Right atrium auricular region (tissue), 2 donors: ENCODE measurements around the gene CROCC2. TPM values are rescaled to one million over a fixed set of nuclear protein-coding genes. Genes with fewer than 3 reads are reported as not detected.
A peak's percentile ranks its signal among the peaks of the same experiment; 100 is the strongest.

Source experiments
- DNase-seq: peaks from one replicate; pipeline ENCODE4 v3.0.0-alpha.2; 2019; ENCODE audit warnings: low spot score
- H3K27ac ChIP-seq, 2 donors: fragments of 200-600 bp; sonication (generic); 1 replicate in 1 of 2; 2 replicates in 1 of 2; pipeline ENCODE4 v1.5.1; 2016 to 2019
- H3K27me3 ChIP-seq, 2 donors: fragments of 200-600 bp; sonication (generic); one replicate each; pipeline versions ENCODE4 v1.5.1 to v1.6.0; 2017 to 2019
- H3K36me3 ChIP-seq: fragments of 200-600 bp; sonication (generic); one replicate; pipeline ENCODE4 v1.5.1; 2016
- H3K4me1 ChIP-seq, 2 donors: fragments of 200-600 bp; sonication (generic); one replicate each; pipeline versions ENCODE4 v1.5.1 to v1.6.0; 2017 to 2019
- H3K4me3 ChIP-seq, 2 donors: fragments of 200-600 bp; sonication (generic); 1 replicate in 1 of 2; 2 replicates in 1 of 2; pipeline ENCODE4 v1.5.1; 2017 to 2019; ENCODE audit warnings: mild to moderate bottlenecking in 1 of 2, moderate library complexity in 1 of 2
- H3K9me3 ChIP-seq, 2 donors: fragments of 200-600 bp; sonication (generic); one replicate each; pipeline ENCODE4 v1.5.1; 2019
- CTCF ChIP-seq, 2 donors: fragments of 200-600 bp; sonication (generic); IDR thresholded peaks; one replicate each; pipeline ENCODE4 v1.5.1; 2019; ENCODE audit warnings: antibody characterized with exemption in 2 of 2
- total RNA-seq, 2 donors: library from RNA; depleted of rRNA; stranded (reverse); fragments of >200 nt; gene quantifications; one replicate each; pipeline ENCODE4 v1.1.0, GENCODE V29; 2016

The CROCC2 gene
- total RNA-seq, 2 donors from 2014 or later, result not detected

GRCh38 chr2:240960309-240960970, 54.3 kb downstream of the CROCC2 start:
- peak; percentile 58 for DNase-seq
- no peaks in the 10 kb centered on the region for H3K9me3 ChIP-seq
- H3K27ac ChIP-seq, result no peak overlapping the region
- no peaks in the 10 kb centered on the region for H3K36me3 ChIP-seq
- peaks cover 0 to 32% of the 10 kb centered on the region in 2 donors for H3K4me1 ChIP-seq
- TF ChIP-seq CTCF (IDR thresholded peaks at IDR 0.05), result no peak
- H3K4me3 ChIP-seq, result no peak overlapping the region
- no peaks in the 10 kb centered on the region for H3K27me3 ChIP-seq

- no peaks in the 10 kb centered on the region for H3K9me3 ChIP-seq
- H3K4me3 ChIP-seq, result no peak overlapping the region
- no peak for TF ChIP-seq CTCF (IDR thresholded peaks at IDR 0.05)
- no peaks in the 10 kb centered on the region for H3K27me3 ChIP-seq
- peak; percentile 59 for DNase-seq
- H3K27ac ChIP-seq, result no peak overlapping the region
- H3K36me3 ChIP-seq, result no peaks in the 10 kb centered on the region
- peaks cover 0 to 32% of the 10 kb centered on the region in 2 donors for H3K4me1 ChIP-seq
Observed at GRCh38 chr2:240960971-240961876, 55.1 kb downstream of the CROCC2 start.

GRCh38 chr2:240961910-240962299, 55.8 kb downstream of the CROCC2 start:
- Histone ChIP-seq H3K27me3 (no peaks in the 10 kb centered on the region), H3K4me1 (peaks cover 0 to 32% of the 10 kb centered on the region in 2 donors), H3K4me3 (no peak overlapping the region), H3K9me3 (no peaks in the 10 kb centered on the region), H3K27ac (no peak overlapping the region), H3K36me3 (no peaks in the 10 kb centered on the region)
- DNase-seq, result no peak
- TF ChIP-seq CTCF (IDR thresholded peaks at IDR 0.05), result no peak

- peaks cover 0 to 31% of the 10 kb centered on the region in 2 donors for H3K4me1 ChIP-seq
- no peak overlapping the region for H3K27ac ChIP-seq
- DNase-seq, result peak; percentile 68
Observed at GRCh38 chr2:240962300-240963064, 56.3 kb downstream of the CROCC2 start.

More at GRCh38 chr2:240962300-240963064, 56.3 kb downstream of the CROCC2 start:
- Histone ChIP-seq H3K27me3 (no peaks in the 10 kb centered on the region), H3K9me3 (no peaks in the 10 kb centered on the region), H3K4me3 (no peak overlapping the region), H3K36me3 (no peaks in the 10 kb centered on the region)
- no peak for TF ChIP-seq CTCF (IDR thresholded peaks at IDR 0.05)
